Choroid plexus epithelial cell (primary cell): ENCODE measurements around the gene TNRC6B.

Experiments
- DNase-seq: peaks from one replicate; pipeline ENCODE4 v3.0.0-alpha.2; 2010; ENCODE audit warnings: low read depth
- H3K4me3 ChIP-seq: 2 replicates; pipeline ENCODE4 v1.5.1; 2011; ENCODE audit warnings: low read depth, mild to moderate bottlenecking, control low read depth, low read length, moderate library complexity
- CTCF ChIP-seq: conservative IDR thresholded peaks from 2 replicates; pipeline ENCODE4 v1.5.1; 2011; ENCODE audit warnings: low read depth, mild to moderate bottlenecking, control low read depth, inconsistent platforms, low read length, moderate library complexity

TNRC6B gene

GRCh38 chr22:40240686-40241085, 63.0 kb downstream of the TNRC6B start:
- no peak for TF ChIP-seq CTCF
- DNase-seq: no peak
- no peak overlapping the region for H3K4me3 ChIP-seq

- TF ChIP-seq CTCF: no peak
- H3K4me3 ChIP-seq: no peak overlapping the region
- no peak for DNase-seq
Measured at GRCh38 chr22:40241200-40241763, 63.6 kb downstream of the TNRC6B start.

GRCh38 chr22:40243891-40244290, 66.2 kb downstream of the TNRC6B start:
- no peak overlapping the region for H3K4me3 ChIP-seq
- TF ChIP-seq CTCF: no peak
- DNase-seq: no peak

GRCh38 chr22:40244586-40244985, 66.9 kb downstream of the TNRC6B start:
- H3K4me3 ChIP-seq: no peak overlapping the region
- DNase-seq: peak; percentile 57
- no peak for TF ChIP-seq CTCF

GRCh38 chr22:40247976-40248375, 70.3 kb downstream of the TNRC6B start:
- no peak overlapping the region for H3K4me3 ChIP-seq
- DNase-seq: no peak

GRCh38 chr22:40249286-40249685, 71.6 kb downstream of the TNRC6B start:
- DNase-seq: no peak
- no peak for TF ChIP-seq CTCF

More at GRCh38 chr22:40247976-40248375, 70.3 kb downstream of the TNRC6B start:
- no peak for TF ChIP-seq CTCF

DNA sequence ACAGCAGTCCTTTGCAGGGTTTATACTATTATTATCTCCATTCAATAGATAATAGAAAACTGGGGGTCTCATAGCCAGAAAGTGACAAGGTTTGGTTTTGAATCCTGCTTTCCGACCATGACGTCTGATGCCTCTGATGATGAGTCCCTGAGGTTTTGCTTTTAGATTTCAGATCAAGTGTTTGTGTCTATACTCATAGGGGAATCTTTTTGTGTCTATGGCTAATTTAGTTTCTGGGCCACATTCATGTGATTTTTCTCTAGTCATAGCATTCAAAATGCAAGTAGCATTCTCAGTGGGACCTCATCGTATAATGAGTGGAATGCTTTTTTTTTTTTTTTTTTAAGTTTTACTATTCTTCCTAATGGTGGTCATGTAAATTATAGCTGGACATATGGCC, 72.9 kb downstream of the TNRC6B start:
- H3K4me3 ChIP-seq: no peak overlapping the region
- DNase-seq: no peak
- no peak for TF ChIP-seq CTCF

More at GRCh38 chr22:40249286-40249685, 71.6 kb downstream of the TNRC6B start:
- no peak overlapping the region for H3K4me3 ChIP-seq
